ENCODE measurements around the gene TMEM120B.

DNA sequence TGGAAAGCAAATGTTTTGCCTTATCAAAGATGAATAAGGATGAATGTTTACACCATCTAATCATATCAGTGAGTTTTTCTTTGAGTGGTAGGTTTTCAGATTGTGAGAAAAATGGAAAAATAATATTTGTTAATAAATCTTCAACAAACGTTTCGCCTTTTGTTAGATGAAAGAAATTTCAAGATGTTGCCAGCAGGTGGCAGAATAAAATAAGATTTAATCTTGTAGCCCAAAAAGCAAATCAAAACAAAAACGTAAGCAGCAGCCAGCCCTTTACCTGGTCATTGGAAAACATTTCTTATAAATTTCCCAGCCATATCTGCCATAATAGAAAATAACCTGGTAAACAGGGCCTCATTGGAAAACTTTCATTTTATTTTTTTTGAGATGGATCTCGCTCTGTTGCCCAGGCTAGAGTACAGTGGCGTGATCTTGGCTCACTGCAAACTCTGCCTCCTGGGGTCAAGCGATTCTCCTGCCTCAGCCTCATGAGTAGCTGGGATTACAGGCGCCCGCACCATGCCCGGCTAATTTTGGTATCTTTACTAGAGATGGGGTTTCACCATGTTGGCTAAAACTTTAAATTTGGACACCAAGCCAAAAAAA lies 15.4 kb upstream of the TMEM120B start:
- TF ChIP-seq, protein P1, sequence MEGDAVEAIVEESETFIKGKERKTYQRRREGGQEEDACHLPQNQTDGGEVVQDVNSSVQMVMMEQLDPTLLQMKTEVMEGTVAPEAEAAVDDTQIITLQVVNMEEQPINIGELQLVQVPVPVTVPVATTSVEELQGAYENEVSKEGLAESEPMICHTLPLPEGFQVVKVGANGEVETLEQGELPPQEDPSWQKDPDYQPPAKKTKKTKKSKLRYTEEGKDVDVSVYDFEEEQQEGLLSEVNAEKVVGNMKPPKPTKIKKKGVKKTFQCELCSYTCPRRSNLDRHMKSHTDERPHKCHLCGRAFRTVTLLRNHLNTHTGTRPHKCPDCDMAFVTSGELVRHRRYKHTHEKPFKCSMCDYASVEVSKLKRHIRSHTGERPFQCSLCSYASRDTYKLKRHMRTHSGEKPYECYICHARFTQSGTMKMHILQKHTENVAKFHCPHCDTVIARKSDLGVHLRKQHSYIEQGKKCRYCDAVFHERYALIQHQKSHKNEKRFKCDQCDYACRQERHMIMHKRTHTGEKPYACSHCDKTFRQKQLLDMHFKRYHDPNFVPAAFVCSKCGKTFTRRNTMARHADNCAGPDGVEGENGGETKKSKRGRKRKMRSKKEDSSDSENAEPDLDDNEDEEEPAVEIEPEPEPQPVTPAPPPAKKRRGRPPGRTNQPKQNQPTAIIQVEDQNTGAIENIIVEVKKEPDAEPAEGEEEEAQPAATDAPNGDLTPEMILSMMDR (IDR thresholded peaks at IDR 0.05; ENCODE audit: borderline replicate concordance, extremely low read depth, low read length, poor library complexity, severe bottlenecking): peak; percentile 67
- no peak for TF ChIP-seq EZH2 (IDR thresholded peaks at IDR 0.05; ENCODE audit: borderline replicate concordance, low read depth, low read length, severe bottlenecking)

Data from DND-41 (cell line).